K562 (cell line): ENCODE results near the gene SETD3. TPM values are rescaled to one million over a fixed set of nuclear protein-coding genes. Genes with fewer than 3 reads are reported as not detected.

Experiments used
- ATAC-seq: fragments of 200-7000 bp; cut with Tn5 transposase; 3 replicates; pipeline ENCODE4 v1.9.1; 2020; ENCODE audit warnings: moderate library complexity
- BruUV-seq: library from RNA; stranded (reverse); fragments of 400-500 nt; replicated peaks from 2 replicates; lab custom pipeline; 2021; lab: Mats Ljungman, UMichigan
- CTCF ChIA-PET: fragments of 300-600 bp; formaldehyde crosslinking; extraction: SDS; loops from one replicate; lab custom pipeline; 2021; ENCODE audit warnings: low intra/inter-chr PET ratio; lab: Yijun Ruan, JAX
- POLR2A ChIA-PET: fragments of 300-600, 350-650 bp; sonication (Branson Sonifier 250); formaldehyde crosslinking; extraction: SDS; loops from one replicate; lab custom pipeline; 2021; ENCODE audit warnings: antibody characterized with exemption, inconsistent platforms; lab: Yijun Ruan, JAX
- DNase-seq, 4 experiments: peaks; one replicate each; pipeline versions ENCODE4 v3.0.0 to v3.0.0-alpha.2; 2011 to 2018; ENCODE audit warnings: low spot score in 3 of 4, mixed read lengths in 3 of 4; ENCODE audit errors: extremely low read depth in 1 of 4
- FAIRE-seq: peaks from 2 replicates; lab custom pipeline; 2011; peaks lifted over from hg19 to GRCh38; lab: Jason Lieb, UNC
- H2AFZ ChIP-seq: 2 replicates; pipeline ENCODE4 v1.6.0; 2011; ENCODE audit warnings: low read depth, low read length, control low read depth, inconsistent platforms
- H3K27ac ChIP-seq: fragments of 200-600 bp; 3 replicates; pipeline ENCODE4 v1.8.0; 2011; ENCODE audit warnings: low read depth, mild to moderate bottlenecking, control low read depth, inconsistent platforms, low read length, moderate library complexity, mixed read lengths; ENCODE audit errors: extremely low read depth
- H3K27me3 ChIP-seq, 2 experiments: fragments of 300-600 bp in 1 of 2; 2 replicates in 1 of 2; 3 replicates in 1 of 2; pipeline versions ENCODE4 v1.6.0 to v1.8.0; 2011; ENCODE audit warnings: inconsistent platforms in 2 of 2, low read length in 2 of 2, mild to moderate bottlenecking in 1 of 2, mixed read lengths in 1 of 2, moderate library complexity in 1 of 2; ENCODE audit not compliant: control insufficient read depth in 2 of 2, insufficient read depth in 2 of 2
- H3K36me3 ChIP-seq: fragments of 300-600 bp; 3 replicates; pipeline ENCODE4 v1.8.0; 2011; ENCODE audit warnings: mild to moderate bottlenecking, low read length, inconsistent platforms; ENCODE audit not compliant: control insufficient read depth, insufficient read depth
- H3K4me1 ChIP-seq, 2 experiments: fragments of 200-600 bp in 1 of 2; replicated peaks in 1 of 2; 2 replicates in 1 of 2; 3 replicates in 1 of 2; pipeline versions ENCODE4 v1.5.1 to v1.8.0; 2011; ENCODE audit warnings: inconsistent platforms in 2 of 2, low read length in 2 of 2, mild to moderate bottlenecking in 1 of 2, mixed read lengths in 1 of 2, moderate library complexity in 1 of 2; ENCODE audit not compliant: control insufficient read depth in 2 of 2, insufficient read depth in 2 of 2
- H3K4me2 ChIP-seq: 2 replicates; pipeline ENCODE4 v1.6.1; 2011; ENCODE audit warnings: low read length, control low read depth, inconsistent platforms, mixed read lengths; ENCODE audit not compliant: insufficient read depth
- H3K4me3 ChIP-seq: fragments of 200-600 bp; sonication (generic), shearing (Covaris generic); 2 replicates; pipeline ENCODE4 v1.5.1; 2016; ENCODE audit warnings: control low read depth, inconsistent platforms
- H3K79me2 ChIP-seq: fragments of 200-600 bp; 3 replicates; pipeline ENCODE4 v1.8.0; 2011; ENCODE audit warnings: low read length, inconsistent platforms; ENCODE audit not compliant: control insufficient read depth, insufficient read depth
- H3K9ac ChIP-seq, 2 experiments: 2 replicates each; pipeline versions ENCODE4 v1.6.0 to v1.6.1; 2011; ENCODE audit warnings: low read depth in 2 of 2, low read length in 2 of 2, control low read depth in 1 of 2, inconsistent platforms in 1 of 2, mild to moderate bottlenecking in 1 of 2, mixed read lengths in 1 of 2; ENCODE audit not compliant: insufficient read depth in 1 of 2
- H3K9me1 ChIP-seq: one replicate; pipeline ENCODE4 v1.6.0; 2011; ENCODE audit warnings: inconsistent platforms, mild to moderate bottlenecking, low read length, moderate library complexity; ENCODE audit not compliant: control insufficient read depth, insufficient read depth
- H3K9me3 ChIP-seq: replicated peaks from 2 replicates; pipeline ENCODE4 v1.5.1; 2011; ENCODE audit warnings: low read depth, low read length, inconsistent platforms; ENCODE audit not compliant: control insufficient read depth, insufficient read depth
- H4K20me1 ChIP-seq: replicated peaks from 2 replicates; pipeline ENCODE4 v1.6.1; 2011; ENCODE audit warnings: low read length, inconsistent platforms, mixed read lengths; ENCODE audit not compliant: control insufficient read depth, insufficient read depth
- ARID2 ChIP-seq: fragments of 450-650 bp; IDR thresholded peaks from 2 replicates; pipeline ENCODE4 v1.6.1; 2017; ENCODE audit warnings: antibody characterized with exemption, mild to moderate bottlenecking
- CBX5 ChIP-seq: IDR thresholded peaks from 2 replicates; pipeline ENCODE4 v1.6.1; 2014; ENCODE audit warnings: low read depth, borderline replicate concordance
- FOSL1 ChIP-seq: fragments of 200-800 bp; sonication (Bioruptor generic); conservative IDR thresholded peaks from 2 replicates; pipeline ENCODE4 v1.6.1; 2016; ENCODE audit warnings: missing genetic modification characterization, missing compliant biosample characterization
- MYBL2 ChIP-seq, 2 experiments: fragments of 450-650 bp in 1 of 2; sonication (generic) in 1 of 2; formaldehyde crosslinking in 1 of 2; IDR thresholded peaks; 2 replicates each; pipeline versions ENCODE4 v1.6.1 to v1.8.1; 2017 to 2022; ENCODE audit warnings: borderline replicate concordance in 1 of 2, inconsistent platforms in 1 of 2, low read depth in 1 of 2, mild to moderate bottlenecking in 1 of 2, missing genetic modification reagents in 1 of 2, moderate library complexity in 1 of 2
- NBN ChIP-seq: fragments of 450-650 bp; IDR thresholded peaks from 2 replicates; pipeline ENCODE4 v1.6.1; 2016; ENCODE audit warnings: low read depth, mild to moderate bottlenecking
- PHF21A ChIP-seq: fragments of 450-650 bp; IDR thresholded peaks from 2 replicates; pipeline ENCODE4 v1.6.1; 2017; ENCODE audit warnings: low read depth, borderline replicate concordance
- TARDBP ChIP-seq: fragments of 450-650 bp; IDR thresholded peaks from 2 replicates; pipeline ENCODE4 v1.6.1; 2016
- ZC3H4 ChIP-seq: sonication (generic); formaldehyde crosslinking; IDR thresholded peaks from 2 replicates; pipeline ENCODE4 v1.9.0; 2021; ENCODE audit warnings: missing genetic modification reagents, borderline replicate concordance
- ZSCAN29 ChIP-seq: fragments of 450-650 bp; IDR thresholded peaks from 2 replicates; pipeline ENCODE4 v1.6.1; 2017
- ZSCAN32 ChIP-seq: fragments of 450-650 bp; formaldehyde crosslinking; IDR thresholded peaks from 2 replicates; pipeline ENCODE4 v1.4.0; 2020; ENCODE audit warnings: mild to moderate bottlenecking, moderate library complexity
- WGBS: fragments of 100-300 bp; shearing (Covaris generic); methylation state at CpG from one replicate; pipeline ENCODE4 v1.1.6; 2016; ENCODE audit warnings: low coverage, mixed read lengths; ENCODE audit not compliant: insufficient coverage; ENCODE audit errors: missing lambda C conversion rate; 5-methylcytosine and 5-hydroxymethylcytosine counted together
- in situ Hi-C: fragments of 300-500 bp; cut with MboI; formaldehyde crosslinking; loops from 4 replicates; pipeline ENCODE4 v1.15.0; 2018; ENCODE audit warnings: inconsistent platforms, mixed read lengths
- intact Hi-C: fragments of 100-400 bp; cut with micrococcal nuclease; formaldehyde crosslinking; loops from 2 replicates; pipeline ENCODE4 v1.14.2; 2022
- polyA plus RNA-seq, 8 experiments: library from polyadenylated mRNA; depleted of rRNA in 4 of 8; stranded (reverse) in 5 of 8; unstranded in 3 of 8; fragments of >200 nt; fragmentation: Nextera tagmentation in 2 of 8; fragmentation: Illumina TruSeq in 1 of 8; extraction: Ambion mirVana in 2 of 8; extraction: Trizol in 1 of 8; gene quantifications; 2 replicates each; pipeline versions ENCODE4 v1.2.1 to v1.2.3, GENCODE V29; 2011 to 2014; ENCODE audit warnings: inconsistent platforms in 1 of 8, missing spikeins in 1 of 8
- total RNA-seq, 7 experiments: library from RNA; depleted of rRNA in 6 of 7; stranded (reverse); fragments of >200 nt in 6 of 7; fragmentation: Illumina TruSeq in 2 of 7; extraction: Trizol in 2 of 7; gene quantifications; 2 replicates each; pipeline versions ENCODE4 v1.2.1 to v1.2.3, GENCODE V29; 2011 to 2021; ENCODE audit warnings: low replicate concordance in 1 of 7
- TF ChIP-seq, protein P1 (sequence below): sonication (generic); formaldehyde crosslinking; IDR thresholded peaks from 2 replicates; pipeline ENCODE4 v1.8.0; 2022; ENCODE audit warnings: mild to moderate bottlenecking, missing genetic modification reagents, borderline replicate concordance
- TF ChIP-seq, protein P2 (sequence below): fragments of 450-650 bp; formaldehyde crosslinking; IDR thresholded peaks from 2 replicates; pipeline ENCODE4 v1.4.0; 2020; ENCODE audit warnings: mild to moderate bottlenecking, moderate library complexity

The SETD3 gene
- total and polyA plus RNA-seq, 9 of the 15 experiments (the other 6 are each of a cell fraction or from before 2014, with no cell fraction given) = 8.5 to 35.9 (median 26.5) TPM

DNA sequence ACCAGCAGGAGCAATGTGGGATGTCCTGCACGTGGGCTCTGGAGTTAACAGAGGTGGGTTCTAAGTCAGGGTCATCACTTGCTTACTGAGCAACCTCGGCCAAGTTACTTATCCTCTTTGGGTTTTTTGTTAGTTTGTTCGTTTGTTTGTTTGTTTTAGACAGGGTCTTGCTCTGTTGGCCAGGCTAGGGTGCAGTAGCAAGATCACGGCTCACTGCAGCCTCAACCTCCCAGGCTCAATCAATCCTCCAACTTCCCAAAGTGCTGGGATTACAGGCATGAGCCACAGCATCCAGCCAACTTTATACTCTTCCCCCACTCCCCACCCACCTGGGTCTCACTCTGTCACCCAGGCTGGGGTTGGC is 78.4 kb downstream of the SETD3 start:
- no peak overlapping the region for H2AFZ ChIP-seq
- H3K9ac ChIP-seq = no peak overlapping the region
- WGBS = 57% methylated on average over 4 of the region's 4 CpGs
- no peak overlapping the region for H3K4me2 ChIP-seq
- ATAC-seq (no peak), DNase-seq (no peak), FAIRE-seq (no peak)
- no peak overlapping the region for H3K27ac ChIP-seq
- H3K36me3 ChIP-seq = peaks cover 32% of the 10 kb centered on the region; the same call in 1 of the 3 replicates
- H3K79me2 ChIP-seq = no peaks in the 10 kb centered on the region
- no peak overlapping the region for H3K4me3 ChIP-seq
- H3K4me1 ChIP-seq = no peaks in the 10 kb centered on the region
- CTCF ChIA-PET = no interaction called here
- POLR2A ChIA-PET = interaction anchor here (1.4 kb wide), 1 partner anchor 59 kb away, joined by 3 read pairs; no protein-coding TSS in a partner anchor
- H3K9me1 ChIP-seq = no peaks in the 10 kb centered on the region
- in situ Hi-C loops = no loop called here
- no peaks in the 10 kb centered on the region for H3K27me3 ChIP-seq
- H3K9me3 ChIP-seq = no peaks in the 10 kb centered on the region
- no peaks in the 10 kb centered on the region for H4K20me1 ChIP-seq
- BruUV-seq = no TSS peak
- no peak for TF ChIP-seq ZC3H4 (CRISPR knock-in tag)
- TF ChIP-seq MYBL2 (IDR thresholded peaks at IDR 0.05; ENCODE audit: low read depth) = no peak
- no peak for TF ChIP-seq MYBL2 (CRISPR knock-in tag; IDR thresholded peaks at IDR 0.05; ENCODE audit: borderline replicate concordance)
- no peak for TF ChIP-seq ZSCAN32
- TF ChIP-seq FOSL1 (tag) = no peak
- no peak for TF ChIP-seq PHF21A
- TF ChIP-seq ARID2 = no peak
- no peak for TF ChIP-seq NBN
- no peak for TF ChIP-seq CBX5
- TF ChIP-seq, protein P1, sequence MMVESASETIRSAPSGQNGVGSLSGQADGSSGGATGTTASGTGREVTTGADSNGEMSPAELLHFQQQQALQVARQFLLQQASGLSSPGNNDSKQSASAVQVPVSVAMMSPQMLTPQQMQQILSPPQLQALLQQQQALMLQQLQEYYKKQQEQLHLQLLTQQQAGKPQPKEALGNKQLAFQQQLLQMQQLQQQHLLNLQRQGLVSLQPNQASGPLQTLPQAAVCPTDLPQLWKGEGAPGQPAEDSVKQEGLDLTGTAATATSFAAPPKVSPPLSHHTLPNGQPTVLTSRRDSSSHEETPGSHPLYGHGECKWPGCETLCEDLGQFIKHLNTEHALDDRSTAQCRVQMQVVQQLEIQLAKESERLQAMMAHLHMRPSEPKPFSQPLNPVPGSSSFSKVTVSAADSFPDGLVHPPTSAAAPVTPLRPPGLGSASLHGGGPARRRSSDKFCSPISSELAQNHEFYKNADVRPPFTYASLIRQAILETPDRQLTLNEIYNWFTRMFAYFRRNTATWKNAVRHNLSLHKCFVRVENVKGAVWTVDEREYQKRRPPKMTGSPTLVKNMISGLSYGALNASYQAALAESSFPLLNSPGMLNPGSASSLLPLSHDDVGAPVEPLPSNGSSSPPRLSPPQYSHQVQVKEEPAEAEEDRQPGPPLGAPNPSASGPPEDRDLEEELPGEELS (CRISPR knock-in tag) = no peak
- TF ChIP-seq ZSCAN29 = no peak
- TF ChIP-seq TARDBP = no peak
- TF ChIP-seq, protein P2, sequence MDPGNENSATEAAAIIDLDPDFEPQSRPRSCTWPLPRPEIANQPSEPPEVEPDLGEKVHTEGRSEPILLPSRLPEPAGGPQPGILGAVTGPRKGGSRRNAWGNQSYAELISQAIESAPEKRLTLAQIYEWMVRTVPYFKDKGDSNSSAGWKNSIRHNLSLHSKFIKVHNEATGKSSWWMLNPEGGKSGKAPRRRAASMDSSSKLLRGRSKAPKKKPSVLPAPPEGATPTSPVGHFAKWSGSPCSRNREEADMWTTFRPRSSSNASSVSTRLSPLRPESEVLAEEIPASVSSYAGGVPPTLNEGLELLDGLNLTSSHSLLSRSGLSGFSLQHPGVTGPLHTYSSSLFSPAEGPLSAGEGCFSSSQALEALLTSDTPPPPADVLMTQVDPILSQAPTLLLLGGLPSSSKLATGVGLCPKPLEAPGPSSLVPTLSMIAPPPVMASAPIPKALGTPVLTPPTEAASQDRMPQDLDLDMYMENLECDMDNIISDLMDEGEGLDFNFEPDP (CRISPR knock-in tag) = no peak
- intact Hi-C loops = no loop called here
